Calu3 (cell line): ENCODE data around the gene ZNF536. TPM values are rescaled to one million over a fixed set of nuclear protein-coding genes. Genes with fewer than 3 reads are reported as not detected.
"Not testable (repeated sequence)": the region's sequence is repeated elsewhere in the genome, so short reads cannot be mapped to it uniquely, and the experiment has no call there.

ENCODE experiments used
- BruUV-seq: library from RNA; stranded (reverse); fragments of 400-500 nt; replicated peaks from 2 replicates; lab custom pipeline; 2021; lab: Mats Ljungman, UMichigan
- CTCF ChIA-PET: fragments of 300-600 bp; sonication (Branson Sonifier 250); formaldehyde crosslinking; loops from one replicate; lab custom pipeline; 2022; ENCODE audit warnings: antibody characterized with exemption; lab: Charles Lee
- DNase-seq: peaks from one replicate; pipeline ENCODE4 v3.0.0; 2022
- H3K27ac Mint-ChIP-seq: one replicate; pipeline ENCODE4 v1.8.0; 2022; ENCODE audit warnings: mixed read lengths; ENCODE audit not compliant: unreplicated experiment
- H3K27me3 Mint-ChIP-seq: one replicate; pipeline ENCODE4 v1.8.0; 2022; ENCODE audit warnings: mixed read lengths; ENCODE audit not compliant: unreplicated experiment
- H3K36me3 Mint-ChIP-seq: one replicate; pipeline ENCODE4 v1.8.0; 2022; ENCODE audit warnings: mild to moderate bottlenecking, moderate library complexity, mixed read lengths; ENCODE audit not compliant: insufficient read depth, unreplicated experiment
- H3K4me1 Mint-ChIP-seq: one replicate; pipeline ENCODE4 v1.8.0; 2022; ENCODE audit warnings: mild to moderate bottlenecking, low read depth, mixed read lengths; ENCODE audit not compliant: unreplicated experiment
- H3K4me3 Mint-ChIP-seq: one replicate; pipeline ENCODE4 v1.8.0; 2022; ENCODE audit warnings: mild to moderate bottlenecking, low read depth, moderate library complexity, mixed read lengths; ENCODE audit not compliant: unreplicated experiment
- H3K9me3 Mint-ChIP-seq: one replicate; pipeline ENCODE4 v1.8.0; 2022; ENCODE audit warnings: low read depth, mixed read lengths; ENCODE audit not compliant: unreplicated experiment
- CTCF ChIP-seq: fragments of 200-600 bp; IDR thresholded peaks from one replicate; pipeline ENCODE4 v1.8.0; 2022; ENCODE audit warnings: antibody characterized with exemption; ENCODE audit not compliant: unreplicated experiment
- intact Hi-C: fragments of 100-400 bp; cut with micrococcal nuclease; formaldehyde crosslinking; loops from one replicate; pipeline ENCODE4 v1.10.0; 2022; ENCODE audit not compliant: unreplicated experiment
- total RNA-seq: library from RNA; stranded (reverse); gene quantifications from 2 replicates; pipeline ENCODE4 v1.2.3, GENCODE V29; 2022

Gene ZNF536
- total RNA-seq, 1 experiment from 2014 or later, result not detected

- no peaks in the 10 kb centered on the region for H3K36me3 Mint-ChIP-seq
- no peaks in the 10 kb centered on the region for H3K4me1 Mint-ChIP-seq
- DNase-seq, result no peak
- no peak overlapping the region for H3K27ac Mint-ChIP-seq
- no peak overlapping the region for H3K4me3 Mint-ChIP-seq
- CTCF ChIA-PET, result no interaction called here
- H3K9me3 Mint-ChIP-seq, result peaks cover 10% of the 10 kb centered on the region
- no peak for TF ChIP-seq CTCF
- H3K27me3 Mint-ChIP-seq, result no peaks in the 10 kb centered on the region
- intact Hi-C loops, result no loop called here
- BruUV-seq, result no TSS peak
These were observed 72.1 kb downstream of the ZNF536 start for GRCh38 chr19:30444253-30444671.

GRCh38 chr19:30444686-30445232 lies 72.6 kb downstream of the ZNF536 start:
- H3K27me3 Mint-ChIP-seq, result no peaks in the 10 kb centered on the region
- H3K4me3 Mint-ChIP-seq, result no peak overlapping the region
- H3K36me3 Mint-ChIP-seq, result no peaks in the 10 kb centered on the region
- intact Hi-C loops, result no loop called here
- no peaks in the 10 kb centered on the region for H3K4me1 Mint-ChIP-seq
- DNase-seq, result no peak
- peaks cover 10% of the 10 kb centered on the region for H3K9me3 Mint-ChIP-seq
- CTCF ChIA-PET, result no interaction called here
- BruUV-seq, result no TSS peak
- no peak overlapping the region for H3K27ac Mint-ChIP-seq
- no peak for TF ChIP-seq CTCF

- no peak for DNase-seq
- CTCF ChIA-PET, result no interaction called here
- H3K27ac Mint-ChIP-seq, result no peak overlapping the region
- H3K4me1 Mint-ChIP-seq, result no peaks in the 10 kb centered on the region
- intact Hi-C loops, result no loop called here
- TF ChIP-seq CTCF, result no peak
- no TSS peak for BruUV-seq
- no peaks in the 10 kb centered on the region for H3K27me3 Mint-ChIP-seq
- no peaks in the 10 kb centered on the region for H3K36me3 Mint-ChIP-seq
- peaks cover 10% of the 10 kb centered on the region for H3K9me3 Mint-ChIP-seq
- H3K4me3 Mint-ChIP-seq, result no peak overlapping the region
These were observed 73.2 kb downstream of the ZNF536 start for GRCh38 chr19:30445385-30445784.

- H3K4me1 Mint-ChIP-seq, H3K9me3 Mint-ChIP-seq, H3K36me3 Mint-ChIP-seq, DNase-seq, H3K27ac Mint-ChIP-seq, BruUV-seq, intact Hi-C loops, H3K27me3 Mint-ChIP-seq, CTCF ChIA-PET, H3K4me3 Mint-ChIP-seq: not testable (repeated sequence)
These were observed 73.9 kb downstream of the ZNF536 start for GRCh38 chr19:30446120-30446519.

- TF ChIP-seq CTCF, result no peak
- no peaks in the 10 kb centered on the region for H3K4me1 Mint-ChIP-seq
- H3K36me3 Mint-ChIP-seq, result no peaks in the 10 kb centered on the region
- no peak overlapping the region for H3K4me3 Mint-ChIP-seq
- H3K9me3 Mint-ChIP-seq, result peaks cover 5% of the 10 kb centered on the region
- no TSS peak for BruUV-seq
- intact Hi-C loops, result no loop called here
- CTCF ChIA-PET, result no interaction called here
- no peak overlapping the region for H3K27ac Mint-ChIP-seq
- H3K27me3 Mint-ChIP-seq, result no peaks in the 10 kb centered on the region
- no peak for DNase-seq
These were observed 74.8 kb downstream of the ZNF536 start for GRCh38 chr19:30446850-30447552.
